OCI-LY1 (cell line): ENCODE measurements around the gene CYP2F1.

Experiments
- H2AFZ ChIP-seq: fragments of 200-600 bp; sonication (generic), shearing (Covaris generic); 2 replicates; pipeline ENCODE4 v1.6.0; 2014; ENCODE audit warnings: antibody characterized with exemption, mild to moderate bottlenecking, low read length
- H3F3A ChIP-seq: fragments of 200-600 bp; sonication (generic), shearing (Covaris generic); 2 replicates; pipeline ENCODE4 v1.6.0; 2014; ENCODE audit warnings: mild to moderate bottlenecking, antibody characterized with exemption, low read length, moderate library complexity; ENCODE audit not compliant: insufficient read depth
- H3K27ac ChIP-seq: fragments of 200-600 bp; sonication (generic); 2 replicates; pipeline ENCODE4 v1.5.1; 2014; ENCODE audit warnings: low read length, mixed run types, mild to moderate bottlenecking, low read depth; ENCODE audit not compliant: poor library complexity, severe bottlenecking
- H3K27me3 ChIP-seq: fragments of 200-600 bp; sonication (generic); 2 replicates; pipeline ENCODE4 v1.6.0; 2014; ENCODE audit warnings: antibody characterized with exemption, mild to moderate bottlenecking, low read length, moderate library complexity; ENCODE audit not compliant: insufficient read depth
- H3K36me3 ChIP-seq: fragments of 200-600 bp; sonication (generic); 2 replicates; pipeline ENCODE4 v1.6.1; 2014; ENCODE audit warnings: mild to moderate bottlenecking, antibody characterized with exemption, low read length, moderate library complexity, mixed read lengths; ENCODE audit not compliant: insufficient read depth
- H3K4me1 ChIP-seq: fragments of 200-600 bp; sonication (generic); 2 replicates; pipeline ENCODE4 v1.5.1; 2014; ENCODE audit warnings: mild to moderate bottlenecking, low read length, moderate library complexity; ENCODE audit not compliant: insufficient read depth, severe bottlenecking
- H3K4me2 ChIP-seq: fragments of 200-600 bp; sonication (generic), shearing (Covaris generic); 2 replicates; pipeline ENCODE4 v1.6.1; 2014; ENCODE audit warnings: low read length
- H3K4me3 ChIP-seq: fragments of 200-600 bp; sonication (generic); 2 replicates; pipeline ENCODE4 v1.5.1; 2014; ENCODE audit warnings: low read length, low read depth, mild to moderate bottlenecking, mixed read lengths; ENCODE audit not compliant: poor library complexity, severe bottlenecking
- H3K79me2 ChIP-seq: fragments of 200-600 bp; shearing (Covaris generic); 2 replicates; pipeline ENCODE4 v1.6.1; 2016; ENCODE audit warnings: mixed run types, low read length, mixed read lengths; ENCODE audit not compliant: insufficient read depth
- H3K9ac ChIP-seq: fragments of 200-600 bp; sonication (generic), shearing (Covaris generic); 2 replicates; pipeline ENCODE4 v1.6.1; 2014; ENCODE audit warnings: mild to moderate bottlenecking, low read length, mixed read lengths
- H3K9me2 ChIP-seq: fragments of 200-600 bp; sonication (generic), shearing (Covaris generic); 2 replicates; pipeline ENCODE4 v1.6.1; 2014; ENCODE audit warnings: low read depth, mild to moderate bottlenecking, low read length, mixed read lengths
- H3K9me3 ChIP-seq: fragments of 200-600 bp; shearing (Covaris generic); 2 replicates; pipeline ENCODE4 v1.6.1; 2014; ENCODE audit warnings: low read length, mixed read lengths
- H4K20me1 ChIP-seq: fragments of 200-600 bp; sonication (generic), shearing (Covaris generic); 2 replicates; pipeline ENCODE4 v1.6.0; 2016; ENCODE audit warnings: mild to moderate bottlenecking, low read length; ENCODE audit not compliant: insufficient read depth
- EZH2 ChIP-seq: fragments of 200-600 bp; sonication (generic), shearing (Covaris generic); IDR thresholded peaks from 2 replicates; pipeline ENCODE4 v1.8.0; 2017; ENCODE audit warnings: borderline replicate concordance, mixed run types, mild to moderate bottlenecking, antibody characterized with exemption, low read length, moderate library complexity, mixed read lengths
- TF ChIP-seq, protein P1 (sequence below): fragments of 200-600 bp; sonication (generic), shearing (Covaris generic); IDR thresholded peaks from 2 replicates; pipeline ENCODE4 v1.5.1; 2017; ENCODE audit warnings: mild to moderate bottlenecking, antibody characterized with exemption, low read length, moderate library complexity, mixed read lengths

The CYP2F1 gene, protein sequence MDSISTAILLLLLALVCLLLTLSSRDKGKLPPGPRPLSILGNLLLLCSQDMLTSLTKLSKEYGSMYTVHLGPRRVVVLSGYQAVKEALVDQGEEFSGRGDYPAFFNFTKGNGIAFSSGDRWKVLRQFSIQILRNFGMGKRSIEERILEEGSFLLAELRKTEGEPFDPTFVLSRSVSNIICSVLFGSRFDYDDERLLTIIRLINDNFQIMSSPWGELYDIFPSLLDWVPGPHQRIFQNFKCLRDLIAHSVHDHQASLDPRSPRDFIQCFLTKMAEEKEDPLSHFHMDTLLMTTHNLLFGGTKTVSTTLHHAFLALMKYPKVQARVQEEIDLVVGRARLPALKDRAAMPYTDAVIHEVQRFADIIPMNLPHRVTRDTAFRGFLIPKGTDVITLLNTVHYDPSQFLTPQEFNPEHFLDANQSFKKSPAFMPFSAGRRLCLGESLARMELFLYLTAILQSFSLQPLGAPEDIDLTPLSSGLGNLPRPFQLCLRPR

DNA sequence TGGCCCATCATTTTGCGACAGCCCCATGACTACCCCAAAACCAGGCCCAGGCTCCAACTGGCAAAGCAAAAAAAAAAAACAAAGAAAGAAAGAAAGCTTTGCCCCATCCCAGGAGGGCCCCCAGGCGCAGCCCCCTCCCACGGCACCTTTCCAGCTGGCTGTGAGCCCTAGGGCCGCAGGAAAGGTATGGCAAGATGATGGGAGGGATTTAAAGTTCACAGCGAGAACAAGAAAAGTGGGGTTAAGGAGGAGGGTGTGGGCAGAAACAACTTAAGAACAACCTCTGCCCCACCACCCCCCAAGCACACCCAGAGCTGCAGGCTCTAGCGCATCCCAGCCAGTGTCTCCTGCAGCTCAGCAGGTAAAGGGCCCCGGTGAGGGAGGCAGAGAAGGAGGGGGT lies at the start of gene CYP2F1:
TSS of gene CYP2F1 (plus strand) at position 301 of the 400 bp plus-strand sequence. CDS start 1,757 bp downstream, outside the sequence.
- Histone ChIP-seq H3K27me3 (no peaks in the 10 kb centered on the region; the same call in 1 of the 2 replicates), H2AFZ (no peak within 1 kb of the TSS), H4K20me1 (no peaks in the 10 kb centered on the region), H3K4me2 (no peak within 1 kb of the TSS), H3K27ac (no peak within 1 kb of the TSS), H3K9ac (no peak within 1 kb of the TSS), H3K4me3 (no peak within 1 kb of the TSS), H3K36me3 (no peaks in the 10 kb centered on the region), H3K4me1 (no peaks in the 10 kb centered on the region), H3F3A (no peaks in the 10 kb centered on the region), H3K9me3 (no peaks in the 10 kb centered on the region), H3K79me2 (no peaks in the 10 kb centered on the region), H3K9me2 (no peaks in the 10 kb centered on the region)
- TF ChIP-seq, protein P1, sequence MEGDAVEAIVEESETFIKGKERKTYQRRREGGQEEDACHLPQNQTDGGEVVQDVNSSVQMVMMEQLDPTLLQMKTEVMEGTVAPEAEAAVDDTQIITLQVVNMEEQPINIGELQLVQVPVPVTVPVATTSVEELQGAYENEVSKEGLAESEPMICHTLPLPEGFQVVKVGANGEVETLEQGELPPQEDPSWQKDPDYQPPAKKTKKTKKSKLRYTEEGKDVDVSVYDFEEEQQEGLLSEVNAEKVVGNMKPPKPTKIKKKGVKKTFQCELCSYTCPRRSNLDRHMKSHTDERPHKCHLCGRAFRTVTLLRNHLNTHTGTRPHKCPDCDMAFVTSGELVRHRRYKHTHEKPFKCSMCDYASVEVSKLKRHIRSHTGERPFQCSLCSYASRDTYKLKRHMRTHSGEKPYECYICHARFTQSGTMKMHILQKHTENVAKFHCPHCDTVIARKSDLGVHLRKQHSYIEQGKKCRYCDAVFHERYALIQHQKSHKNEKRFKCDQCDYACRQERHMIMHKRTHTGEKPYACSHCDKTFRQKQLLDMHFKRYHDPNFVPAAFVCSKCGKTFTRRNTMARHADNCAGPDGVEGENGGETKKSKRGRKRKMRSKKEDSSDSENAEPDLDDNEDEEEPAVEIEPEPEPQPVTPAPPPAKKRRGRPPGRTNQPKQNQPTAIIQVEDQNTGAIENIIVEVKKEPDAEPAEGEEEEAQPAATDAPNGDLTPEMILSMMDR = no peak
- no peak for TF ChIP-seq EZH2

DNA sequence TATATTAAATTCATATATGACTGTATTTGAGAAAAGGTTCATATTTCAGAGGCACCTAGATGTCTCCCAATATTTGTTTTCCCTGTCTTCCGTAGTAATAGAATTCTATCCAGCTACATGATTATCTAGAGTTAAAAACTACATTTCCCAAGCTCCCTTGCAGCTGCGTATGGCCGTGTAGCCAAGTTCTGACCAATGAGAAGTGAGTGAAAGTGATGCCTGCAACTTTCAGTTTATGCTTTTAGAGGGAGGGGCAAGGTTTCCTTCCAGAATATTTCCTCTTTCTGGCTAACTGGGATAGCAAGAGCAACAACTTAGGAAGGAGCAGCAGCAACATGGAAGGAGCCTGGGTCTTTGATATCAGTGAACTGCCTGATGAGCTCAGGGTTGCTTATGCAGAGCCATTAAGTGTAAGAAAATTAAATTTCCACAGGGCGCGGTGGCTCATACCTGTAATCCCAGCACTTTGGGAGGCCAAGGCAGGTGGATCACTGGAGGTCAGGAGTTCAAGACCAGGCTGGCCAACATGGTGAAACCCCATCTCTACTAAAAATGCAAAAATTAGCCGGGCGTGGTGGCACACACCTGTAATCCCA lies 49.2 kb upstream of the CYP2F1 start:
- Histone ChIP-seq H4K20me1 (no peaks in the 10 kb centered on the region), H3K79me2 (no peaks in the 10 kb centered on the region), H3K4me2 (no peak overlapping the region), H3K9ac (no peak overlapping the region), H3K4me1 (no peaks in the 10 kb centered on the region), H3K36me3 (no peaks in the 10 kb centered on the region), H3K4me3 (no peak overlapping the region), H3K27me3 (no peaks in the 10 kb centered on the region), H3K9me2 (no peaks in the 10 kb centered on the region), H3K27ac (no peak overlapping the region), H3K9me3 (no peaks in the 10 kb centered on the region), H3F3A (no peaks in the 10 kb centered on the region), H2AFZ (no peak overlapping the region)
- no peak for TF ChIP-seq EZH2
- TF ChIP-seq, protein P1 = no peak

DNA sequence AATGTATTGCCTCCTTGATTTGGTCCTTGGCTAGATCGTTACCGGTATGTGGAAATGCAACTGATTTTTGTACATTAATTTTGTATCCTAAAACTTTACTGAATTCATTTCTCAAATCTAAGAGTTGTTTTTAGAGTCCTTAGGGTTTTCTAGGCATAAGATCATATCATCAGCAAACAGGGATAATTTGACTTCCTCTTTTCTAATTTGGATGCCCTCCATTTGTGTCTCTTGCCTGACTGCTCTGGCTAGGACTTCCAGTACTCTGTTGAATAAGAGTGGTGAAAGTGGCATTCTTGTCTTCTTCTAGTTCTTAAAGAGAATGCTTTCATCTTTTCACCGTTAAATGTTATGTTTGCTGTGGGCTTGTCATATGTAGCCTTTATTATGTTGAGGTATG lies 37.9 kb upstream of the CYP2F1 start:
- Histone ChIP-seq H3K9ac (no peak overlapping the region), H4K20me1 (no peaks in the 10 kb centered on the region), H3K27ac (no peak overlapping the region), H3K27me3 (no peaks in the 10 kb centered on the region), H3K4me3 (no peak overlapping the region), H3K9me3 (no peaks in the 10 kb centered on the region), H2AFZ (no peak overlapping the region), H3K9me2 (no peaks in the 10 kb centered on the region), H3K4me2 (no peak overlapping the region), H3K79me2 (no peaks in the 10 kb centered on the region), H3K36me3 (no peaks in the 10 kb centered on the region), H3F3A (no peaks in the 10 kb centered on the region), H3K4me1 (no peaks in the 10 kb centered on the region)
- TF ChIP-seq EZH2 = no peak
- TF ChIP-seq, protein P1 = no peak
